ENCODE data around the gene RAPH1. TPM values are rescaled to one million over a fixed set of nuclear protein-coding genes. Genes with fewer than 3 reads are reported as not detected.

RAPH1 gene
- total and polyA plus RNA-seq, 2 experiments from 2014 or later, result 5.0 to 36.2 TPM

DNA sequence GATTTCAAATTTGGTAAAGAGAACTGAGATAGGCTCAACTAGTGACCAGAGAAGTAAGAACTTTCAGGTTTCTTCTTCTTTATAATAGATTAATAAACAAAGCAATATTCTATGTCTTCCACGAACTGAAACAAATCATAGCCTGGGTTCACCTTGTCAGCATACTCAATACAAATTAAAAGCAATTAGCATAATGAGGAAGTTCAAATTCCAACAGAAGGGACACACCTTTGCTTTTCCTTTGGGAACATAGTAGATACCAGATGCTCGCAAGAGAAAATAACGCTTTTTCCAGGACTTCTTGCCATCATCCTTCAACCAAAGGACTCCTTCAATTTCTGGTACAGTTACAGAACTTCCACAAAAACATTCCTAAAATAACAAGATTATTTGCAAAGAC is 79.9 kb downstream of the RAPH1 start (continued):
- TF ChIP-seq, protein P1, sequence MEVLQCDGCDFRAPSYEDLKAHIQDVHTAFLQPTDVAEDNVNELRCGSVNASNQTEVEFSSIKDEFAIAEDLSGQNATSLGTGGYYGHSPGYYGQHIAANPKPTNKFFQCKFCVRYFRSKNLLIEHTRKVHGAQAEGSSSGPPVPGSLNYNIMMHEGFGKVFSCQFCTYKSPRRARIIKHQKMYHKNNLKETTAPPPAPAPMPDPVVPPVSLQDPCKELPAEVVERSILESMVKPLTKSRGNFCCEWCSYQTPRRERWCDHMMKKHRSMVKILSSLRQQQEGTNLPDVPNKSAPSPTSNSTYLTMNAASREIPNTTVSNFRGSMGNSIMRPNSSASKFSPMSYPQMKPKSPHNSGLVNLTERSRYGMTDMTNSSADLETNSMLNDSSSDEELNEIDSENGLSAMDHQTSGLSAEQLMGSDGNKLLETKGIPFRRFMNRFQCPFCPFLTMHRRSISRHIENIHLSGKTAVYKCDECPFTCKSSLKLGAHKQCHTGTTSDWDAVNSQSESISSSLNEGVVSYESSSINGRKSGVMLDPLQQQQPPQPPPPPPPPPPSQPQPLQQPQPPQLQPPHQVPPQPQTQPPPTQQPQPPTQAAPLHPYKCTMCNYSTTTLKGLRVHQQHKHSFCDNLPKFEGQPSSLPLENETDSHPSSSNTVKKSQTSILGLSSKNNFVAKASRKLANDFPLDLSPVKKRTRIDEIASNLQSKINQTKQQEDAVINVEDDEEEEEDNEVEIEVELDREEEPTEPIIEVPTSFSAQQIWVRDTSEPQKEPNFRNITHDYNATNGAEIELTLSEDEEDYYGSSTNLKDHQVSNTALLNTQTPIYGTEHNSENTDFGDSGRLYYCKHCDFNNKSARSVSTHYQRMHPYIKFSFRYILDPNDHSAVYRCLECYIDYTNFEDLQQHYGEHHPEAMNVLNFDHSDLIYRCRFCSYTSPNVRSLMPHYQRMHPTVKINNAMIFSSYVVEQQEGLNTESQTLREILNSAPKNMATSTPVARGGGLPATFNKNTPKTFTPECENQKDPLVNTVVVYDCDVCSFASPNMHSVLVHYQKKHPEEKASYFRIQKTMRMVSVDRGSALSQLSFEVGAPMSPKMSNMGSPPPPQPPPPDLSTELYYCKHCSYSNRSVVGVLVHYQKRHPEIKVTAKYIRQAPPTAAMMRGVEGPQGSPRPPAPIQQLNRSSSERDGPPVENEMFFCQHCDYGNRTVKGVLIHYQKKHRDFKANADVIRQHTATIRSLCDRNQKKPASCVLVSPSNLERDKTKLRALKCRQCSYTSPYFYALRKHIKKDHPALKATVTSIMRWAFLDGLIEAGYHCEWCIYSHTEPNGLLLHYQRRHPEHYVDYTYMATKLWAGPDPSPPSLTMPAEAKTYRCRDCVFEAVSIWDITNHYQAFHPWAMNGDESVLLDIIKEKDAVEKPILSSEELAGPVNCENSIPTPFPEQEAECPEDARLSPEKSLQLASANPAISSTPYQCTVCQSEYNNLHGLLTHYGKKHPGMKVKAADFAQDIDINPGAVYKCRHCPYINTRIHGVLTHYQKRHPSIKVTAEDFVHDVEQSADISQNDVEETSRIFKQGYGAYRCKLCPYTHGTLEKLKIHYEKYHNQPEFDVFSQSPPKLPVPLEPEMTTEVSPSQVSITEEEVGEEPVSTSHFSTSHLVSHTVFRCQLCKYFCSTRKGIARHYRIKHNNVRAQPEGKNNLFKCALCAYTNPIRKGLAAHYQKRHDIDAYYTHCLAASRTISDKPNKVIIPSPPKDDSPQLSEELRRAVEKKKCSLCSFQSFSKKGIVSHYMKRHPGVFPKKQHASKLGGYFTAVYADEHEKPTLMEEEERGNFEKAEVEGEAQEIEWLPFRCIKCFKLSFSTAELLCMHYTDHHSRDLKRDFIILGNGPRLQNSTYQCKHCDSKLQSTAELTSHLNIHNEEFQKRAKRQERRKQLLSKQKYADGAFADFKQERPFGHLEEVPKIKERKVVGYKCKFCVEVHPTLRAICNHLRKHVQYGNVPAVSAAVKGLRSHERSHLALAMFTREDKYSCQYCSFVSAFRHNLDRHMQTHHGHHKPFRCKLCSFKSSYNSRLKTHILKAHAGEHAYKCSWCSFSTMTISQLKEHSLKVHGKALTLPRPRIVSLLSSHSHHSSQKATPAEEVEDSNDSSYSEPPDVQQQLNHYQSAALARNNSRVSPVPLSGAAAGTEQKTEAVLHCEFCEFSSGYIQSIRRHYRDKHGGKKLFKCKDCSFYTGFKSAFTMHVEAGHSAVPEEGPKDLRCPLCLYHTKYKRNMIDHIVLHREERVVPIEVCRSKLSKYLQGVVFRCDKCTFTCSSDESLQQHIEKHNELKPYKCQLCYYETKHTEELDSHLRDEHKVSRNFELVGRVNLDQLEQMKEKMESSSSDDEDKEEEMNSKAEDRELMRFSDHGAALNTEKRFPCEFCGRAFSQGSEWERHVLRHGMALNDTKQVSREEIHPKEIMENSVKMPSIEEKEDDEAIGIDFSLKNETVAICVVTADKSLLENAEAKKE (CRISPR knock-in tag; IDR thresholded peaks at IDR 0.05), result no peak
- TF ChIP-seq, protein P2, sequence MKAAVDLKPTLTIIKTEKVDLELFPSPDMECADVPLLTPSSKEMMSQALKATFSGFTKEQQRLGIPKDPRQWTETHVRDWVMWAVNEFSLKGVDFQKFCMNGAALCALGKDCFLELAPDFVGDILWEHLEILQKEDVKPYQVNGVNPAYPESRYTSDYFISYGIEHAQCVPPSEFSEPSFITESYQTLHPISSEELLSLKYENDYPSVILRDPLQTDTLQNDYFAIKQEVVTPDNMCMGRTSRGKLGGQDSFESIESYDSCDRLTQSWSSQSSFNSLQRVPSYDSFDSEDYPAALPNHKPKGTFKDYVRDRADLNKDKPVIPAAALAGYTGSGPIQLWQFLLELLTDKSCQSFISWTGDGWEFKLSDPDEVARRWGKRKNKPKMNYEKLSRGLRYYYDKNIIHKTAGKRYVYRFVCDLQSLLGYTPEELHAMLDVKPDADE (IDR thresholded peaks at IDR 0.05), result no peak
- TF ChIP-seq EZH2phosphoT487 (IDR thresholded peaks at IDR 0.05; ENCODE audit: unreplicated experiment), result no peak
- TF ChIP-seq ZNF331 (CRISPR knock-in tag; IDR thresholded peaks at IDR 0.05; ENCODE audit: low read depth), result no peak
- no peak for TF ChIP-seq JUNB (IDR thresholded peaks at IDR 0.05; ENCODE audit: unreplicated experiment)
- TF ChIP-seq, protein P3, sequence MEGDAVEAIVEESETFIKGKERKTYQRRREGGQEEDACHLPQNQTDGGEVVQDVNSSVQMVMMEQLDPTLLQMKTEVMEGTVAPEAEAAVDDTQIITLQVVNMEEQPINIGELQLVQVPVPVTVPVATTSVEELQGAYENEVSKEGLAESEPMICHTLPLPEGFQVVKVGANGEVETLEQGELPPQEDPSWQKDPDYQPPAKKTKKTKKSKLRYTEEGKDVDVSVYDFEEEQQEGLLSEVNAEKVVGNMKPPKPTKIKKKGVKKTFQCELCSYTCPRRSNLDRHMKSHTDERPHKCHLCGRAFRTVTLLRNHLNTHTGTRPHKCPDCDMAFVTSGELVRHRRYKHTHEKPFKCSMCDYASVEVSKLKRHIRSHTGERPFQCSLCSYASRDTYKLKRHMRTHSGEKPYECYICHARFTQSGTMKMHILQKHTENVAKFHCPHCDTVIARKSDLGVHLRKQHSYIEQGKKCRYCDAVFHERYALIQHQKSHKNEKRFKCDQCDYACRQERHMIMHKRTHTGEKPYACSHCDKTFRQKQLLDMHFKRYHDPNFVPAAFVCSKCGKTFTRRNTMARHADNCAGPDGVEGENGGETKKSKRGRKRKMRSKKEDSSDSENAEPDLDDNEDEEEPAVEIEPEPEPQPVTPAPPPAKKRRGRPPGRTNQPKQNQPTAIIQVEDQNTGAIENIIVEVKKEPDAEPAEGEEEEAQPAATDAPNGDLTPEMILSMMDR (conservative IDR thresholded peaks at IDR 0.05; ENCODE audit: low read depth in 2 of 2), result no peak

Data from GM23338 (cell line).